GM12873 (cell line): ENCODE measurements around the gene CACHD1.

Source experiments
- CTCF ChIP-seq: IDR thresholded peaks from 2 replicates; pipeline ENCODE4 v1.5.1; 2012; ENCODE audit warnings: low read depth, mild to moderate bottlenecking, moderate library complexity, low read length, control low read depth; ENCODE audit not compliant: insufficient read depth; ENCODE audit errors: missing control alignments

Gene CACHD1

GRCh38 chr1:64581843-64582185 is 111.9 kb downstream of the CACHD1 start:
- TF ChIP-seq CTCF, result no peak

- TF ChIP-seq CTCF, result peak; percentile 16
Observed at GRCh38 chr1:64584479-64584878, 114.5 kb downstream of the CACHD1 start.

- no peak for TF ChIP-seq CTCF
Observed at GRCh38 chr1:64588876-64589275, 118.9 kb downstream of the CACHD1 start.

- no peak for TF ChIP-seq CTCF
Observed at GRCh38 chr1:64590316-64590715, 120.4 kb downstream of the CACHD1 start.

- no peak for TF ChIP-seq CTCF
Observed at GRCh38 chr1:64594446-64594845, 124.5 kb downstream of the CACHD1 start.

GRCh38 chr1:64595871-64596515 is 126.1 kb downstream of the CACHD1 start:
- TF ChIP-seq CTCF, result no peak

- no peak for TF ChIP-seq CTCF
Observed at GRCh38 chr1:64597113-64597512, 127.2 kb downstream of the CACHD1 start.

- TF ChIP-seq CTCF, result no peak
Observed at GRCh38 chr1:64598100-64598571, 128.2 kb downstream of the CACHD1 start.
